VCaP (cell line): ENCODE data around the gene NKX1-2.
"Not testable (repeated sequence)": the region's sequence is repeated elsewhere in the genome, so short reads cannot be mapped to it uniquely, and the experiment has no call there.

Experiments used
- H3K27ac ChIP-seq: fragments of 450-650 bp; 2 replicates; pipeline ENCODE4 v1.5.1; 2017
- TF ChIP-seq, protein P1 (sequence below): fragments of 450-650 bp; conservative IDR thresholded peaks from 2 replicates; pipeline ENCODE4 v1.5.1; 2017; ENCODE audit warnings: mild to moderate bottlenecking, moderate library complexity

NKX1-2 gene

DNA sequence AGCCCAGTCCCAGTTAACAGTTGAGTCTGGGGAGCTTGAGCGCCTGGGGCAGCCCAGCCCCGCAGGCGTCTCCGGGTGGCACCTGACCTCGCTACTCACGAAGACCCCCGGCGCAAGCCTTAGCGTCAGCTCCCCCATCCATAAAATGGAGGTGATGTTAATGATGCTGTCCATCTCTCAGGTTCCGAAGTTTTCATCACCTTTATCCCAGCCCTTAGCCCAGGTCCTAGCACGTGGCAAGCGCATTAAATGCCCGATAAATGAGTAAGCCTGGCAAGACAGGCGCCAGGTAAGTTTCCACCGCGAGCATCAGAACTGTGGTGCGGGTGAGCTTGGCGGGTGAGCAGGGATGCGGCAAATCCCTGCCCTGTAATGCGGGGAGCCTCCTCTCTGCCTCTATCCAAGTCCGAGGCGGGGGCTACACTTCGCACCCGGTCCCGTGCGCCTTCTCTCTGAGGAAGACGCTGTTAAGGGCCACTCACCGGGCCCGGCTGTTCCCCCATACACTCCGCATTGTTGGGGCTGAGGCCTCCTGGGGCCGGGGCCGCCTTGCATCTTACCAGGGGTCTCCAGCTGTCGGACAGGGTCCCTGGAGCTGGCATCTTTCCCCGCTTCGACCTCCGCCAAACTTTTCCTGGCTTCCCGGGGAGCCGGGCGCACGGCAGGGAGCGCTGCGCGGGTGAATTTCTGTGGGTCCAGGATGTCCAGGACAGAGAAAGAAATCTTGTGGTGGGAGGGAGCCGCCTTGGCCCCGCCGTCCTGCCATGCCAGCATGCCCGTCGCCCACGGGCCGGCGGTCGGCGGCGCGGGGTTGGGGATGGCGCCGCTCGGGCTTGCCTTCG is 444 bp downstream of the NKX1-2 start:
- H3K27ac ChIP-seq, result no peak overlapping the region
- TF ChIP-seq, protein P1, sequence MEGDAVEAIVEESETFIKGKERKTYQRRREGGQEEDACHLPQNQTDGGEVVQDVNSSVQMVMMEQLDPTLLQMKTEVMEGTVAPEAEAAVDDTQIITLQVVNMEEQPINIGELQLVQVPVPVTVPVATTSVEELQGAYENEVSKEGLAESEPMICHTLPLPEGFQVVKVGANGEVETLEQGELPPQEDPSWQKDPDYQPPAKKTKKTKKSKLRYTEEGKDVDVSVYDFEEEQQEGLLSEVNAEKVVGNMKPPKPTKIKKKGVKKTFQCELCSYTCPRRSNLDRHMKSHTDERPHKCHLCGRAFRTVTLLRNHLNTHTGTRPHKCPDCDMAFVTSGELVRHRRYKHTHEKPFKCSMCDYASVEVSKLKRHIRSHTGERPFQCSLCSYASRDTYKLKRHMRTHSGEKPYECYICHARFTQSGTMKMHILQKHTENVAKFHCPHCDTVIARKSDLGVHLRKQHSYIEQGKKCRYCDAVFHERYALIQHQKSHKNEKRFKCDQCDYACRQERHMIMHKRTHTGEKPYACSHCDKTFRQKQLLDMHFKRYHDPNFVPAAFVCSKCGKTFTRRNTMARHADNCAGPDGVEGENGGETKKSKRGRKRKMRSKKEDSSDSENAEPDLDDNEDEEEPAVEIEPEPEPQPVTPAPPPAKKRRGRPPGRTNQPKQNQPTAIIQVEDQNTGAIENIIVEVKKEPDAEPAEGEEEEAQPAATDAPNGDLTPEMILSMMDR, result no peak

DNA sequence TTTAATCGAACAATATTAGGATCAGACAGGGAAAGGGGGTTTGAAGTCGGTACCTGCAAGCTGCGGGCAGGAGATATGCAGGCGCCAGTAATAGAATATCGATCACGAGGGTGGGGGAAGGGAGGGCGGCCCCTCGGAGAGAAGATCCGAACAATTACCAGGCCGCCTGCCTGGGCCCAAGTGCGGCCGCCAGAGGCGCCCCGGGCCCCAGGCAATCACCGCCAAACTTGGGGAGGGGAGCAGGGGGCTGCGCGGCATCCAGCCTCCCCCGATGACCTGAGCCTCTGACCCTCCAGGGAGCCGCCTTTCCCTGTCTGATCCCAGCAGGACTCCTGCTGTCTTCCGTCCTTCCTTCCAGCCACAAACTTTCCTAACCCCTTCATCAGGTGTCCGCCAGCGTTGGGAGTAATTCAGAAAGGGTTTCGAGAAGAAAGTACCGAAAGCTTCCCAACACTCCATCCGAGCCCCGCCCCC is 1.1 kb downstream of the NKX1-2 start:
- TF ChIP-seq, protein P1, result no peak
- no peak overlapping the region for H3K27ac ChIP-seq

DNA sequence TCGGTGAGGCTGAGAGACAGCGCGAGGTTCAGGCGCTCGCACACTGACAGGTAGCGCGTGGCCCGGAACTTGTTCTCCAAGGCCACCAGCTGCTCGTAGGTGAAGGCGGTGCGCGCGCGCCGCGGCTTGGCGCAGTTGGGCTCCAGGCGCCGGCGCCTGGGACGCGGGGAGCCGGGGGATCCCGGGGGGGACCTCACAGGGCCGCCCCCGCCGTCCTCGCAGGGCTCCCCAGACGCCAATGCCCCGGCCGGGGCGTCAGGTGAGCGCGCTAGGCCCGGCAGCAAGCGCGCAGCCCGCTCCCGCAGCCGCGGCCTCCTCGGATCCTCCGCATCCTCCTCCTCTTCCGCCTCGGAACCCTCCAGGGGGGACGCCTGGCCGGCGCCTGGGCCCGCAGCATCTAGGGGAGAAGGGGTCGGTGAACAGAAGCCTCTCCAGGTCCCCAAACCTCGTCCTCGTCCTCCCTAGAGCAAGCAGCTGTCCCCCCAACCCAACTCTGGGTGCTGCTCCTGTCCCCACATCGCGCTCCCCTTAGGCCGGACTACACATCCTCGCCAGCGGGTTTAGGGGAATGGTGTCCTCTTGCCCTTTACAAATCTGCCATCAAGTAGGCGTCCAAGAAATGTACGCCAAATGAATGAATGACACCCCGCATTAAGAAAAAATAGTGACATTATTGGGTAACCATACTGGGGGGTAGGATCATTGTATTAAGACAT is 1.9 kb downstream of the NKX1-2 start:
- no peak overlapping the region for H3K27ac ChIP-seq
- TF ChIP-seq, protein P1, result no peak

DNA sequence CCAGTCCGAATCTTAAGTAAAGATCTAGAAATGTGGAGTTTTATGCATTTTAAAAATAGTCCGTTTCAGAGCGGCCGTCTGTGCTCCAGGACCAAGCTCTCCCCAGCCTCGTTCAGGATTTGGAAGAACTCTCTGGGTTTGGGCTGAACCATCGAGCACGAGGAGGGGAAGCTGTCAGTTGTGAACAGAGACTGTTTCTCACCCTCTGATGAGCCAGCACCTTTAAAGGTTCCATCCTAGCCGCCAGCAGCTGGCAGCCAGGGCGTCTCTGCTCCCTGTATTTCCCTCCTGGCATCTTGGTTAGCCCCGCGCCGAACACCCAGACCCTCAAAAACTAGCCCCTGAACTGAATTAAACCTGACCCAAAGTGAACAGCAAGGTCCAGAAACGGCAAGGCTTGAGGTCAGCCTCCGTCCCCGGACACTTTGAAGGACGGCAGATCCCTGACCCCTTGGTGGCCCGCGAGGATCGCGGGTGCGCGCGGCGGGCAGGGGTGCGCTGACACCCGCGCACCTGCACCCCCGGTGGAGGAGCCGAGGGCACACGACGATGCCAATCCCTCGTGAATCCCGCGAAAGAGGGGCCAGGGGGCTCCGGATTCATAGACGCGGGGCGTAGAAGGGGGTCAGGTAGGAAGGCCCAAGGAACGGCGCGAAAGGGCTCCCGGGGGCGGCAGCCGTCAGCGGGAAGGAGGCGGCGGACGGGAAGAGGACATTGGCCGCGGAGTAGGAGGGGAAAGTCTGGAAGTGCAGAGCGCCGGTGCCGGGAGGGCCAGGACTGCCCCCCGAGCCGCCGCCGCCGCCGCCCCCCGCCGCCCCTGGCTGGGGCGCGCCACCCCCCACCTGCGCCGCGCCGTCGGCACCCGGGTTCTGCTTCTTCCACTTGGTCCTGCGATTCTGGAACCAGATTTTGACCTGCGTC is 2.7 kb downstream of the NKX1-2 start:
- H3K27ac ChIP-seq, result no peak overlapping the region
- TF ChIP-seq, protein P1, result no peak

DNA sequence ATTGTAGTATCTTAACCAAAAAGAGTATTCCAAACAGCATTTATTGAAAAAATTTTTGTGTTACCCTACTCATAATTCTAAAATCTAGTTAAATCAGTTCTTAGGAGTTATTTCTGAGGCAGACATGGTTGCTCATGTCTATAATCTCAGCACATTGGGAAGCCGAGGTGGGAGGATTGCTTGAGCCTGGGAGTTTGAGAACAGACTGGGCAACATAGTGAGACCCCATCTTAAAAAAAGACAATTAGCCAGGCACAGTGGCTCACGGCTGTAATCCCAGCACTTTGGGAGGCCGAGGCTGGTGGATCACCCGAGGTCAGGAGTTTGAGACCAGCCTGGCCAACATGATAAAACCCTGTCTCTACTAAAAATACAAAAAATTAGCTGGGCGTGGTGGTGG is 8.1 kb downstream of the NKX1-2 start:
- H3K27ac ChIP-seq, result not testable (repeated sequence)

DNA sequence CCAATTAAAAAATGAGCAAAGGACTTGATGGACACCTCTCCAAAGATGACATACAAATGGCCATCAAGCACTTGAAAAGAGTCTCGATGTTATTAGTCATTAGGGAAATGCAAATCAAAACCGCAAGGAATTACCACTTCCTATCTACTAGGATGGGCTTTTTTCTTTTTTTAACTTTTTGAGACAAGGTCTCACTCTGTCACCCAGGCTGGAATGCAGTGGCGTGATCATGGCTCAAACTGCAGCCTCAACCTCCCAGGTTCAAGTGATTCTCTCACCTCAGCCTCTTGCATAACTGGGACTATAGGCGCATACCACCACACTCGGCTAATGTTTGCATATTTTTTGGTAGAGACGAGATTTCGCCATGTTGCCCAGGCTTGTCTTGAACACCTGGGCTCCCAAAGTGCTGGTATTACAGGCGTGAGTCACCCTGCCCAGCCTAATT is 13.6 kb downstream of the NKX1-2 start:
- TF ChIP-seq, protein P1, result no peak
- no peak overlapping the region for H3K27ac ChIP-seq

DNA sequence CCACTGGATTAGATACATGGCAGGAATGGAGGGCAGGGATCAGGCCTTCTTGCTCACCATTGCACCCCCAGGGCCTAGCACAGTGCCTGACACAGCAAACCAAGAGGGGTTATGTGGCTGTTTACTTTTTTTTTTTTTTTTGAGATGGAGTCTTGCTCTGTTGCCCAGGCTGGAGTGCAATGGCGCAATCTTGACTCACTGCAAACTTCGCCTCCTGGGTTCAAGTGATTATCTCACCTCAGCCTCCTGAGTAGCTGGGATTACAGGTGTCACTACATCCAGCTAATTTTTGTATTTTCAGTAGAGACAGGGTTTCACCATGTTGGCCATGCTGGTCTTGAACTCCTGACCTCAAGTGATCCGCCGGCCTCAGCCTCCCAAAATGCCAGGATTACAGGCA is 14.2 kb downstream of the NKX1-2 start:
- not testable (repeated sequence) for H3K27ac ChIP-seq

DNA sequence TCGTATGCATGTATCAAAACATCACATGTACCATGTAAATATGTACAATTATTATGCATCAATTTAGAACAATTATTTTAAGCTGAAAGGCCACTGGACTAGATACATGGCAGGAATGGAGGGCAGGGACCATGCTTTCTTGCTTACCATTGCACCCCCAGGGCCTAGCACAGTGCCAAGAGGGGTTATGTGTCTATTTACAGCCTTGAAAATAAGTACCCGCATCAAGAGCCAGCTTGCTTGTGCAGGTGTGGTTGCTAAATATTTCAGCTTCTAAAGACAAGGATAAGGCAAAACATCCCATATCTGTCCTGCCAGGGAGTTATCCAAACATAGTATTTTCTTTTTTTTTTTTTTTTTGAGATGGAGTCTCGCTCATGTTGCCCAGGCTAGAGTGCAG is 16.4 kb downstream of the NKX1-2 start:
- TF ChIP-seq, protein P1, result no peak
- H3K27ac ChIP-seq, result no peak overlapping the region
